ENCODE data around the gene CDC42. TPM values are rescaled to one million over a fixed set of nuclear protein-coding genes. Genes with fewer than 3 reads are reported as not detected.

The CDC42 gene
- total RNA-seq, 1 experiment from 2014 or later, result 171 TPM

Other genes starting within 250 kb of the CDC42 start
- gene LDLRAD2, start 240.4 kb upstream of the CDC42 start, total RNA-seq (2021), result 0.63 to 1.3 TPM (median 0.85 TPM) in 3 replicates
- gene HSPG2, start 115.4 kb upstream of the CDC42 start, total RNA-seq (2021), result 120 to 127 TPM (median 120 TPM) in 3 replicates
- gene CELA3B, start 75.7 kb upstream of the CDC42 start, total RNA-seq (2021), result 4.4 to 6.7 TPM (median 5.0 TPM) in 3 replicates
- 7.2 to 9.6 TPM (median 8.0 TPM) in 3 replicates for gene CELA3A, start 51.1 kb upstream of the CDC42 start, total RNA-seq (2021)
- 0.69 to 0.85 TPM (median 0.70 TPM) in 3 replicates for gene WNT4, start 90.4 kb downstream of the CDC42 start, total RNA-seq (2021)